GM19438 (cell line): ENCODE data around the gene SLC51B.
"Not testable (repeated sequence)": the region's sequence is repeated elsewhere in the genome, so short reads cannot be mapped to it uniquely, and the experiment has no call there.

Experiments
- ATAC-seq: cut with Tn5 transposase; IDR thresholded peaks from one replicate; pipeline ENCODE4 v1.9.1; 2021; ENCODE audit warnings: low read depth; ENCODE audit not compliant: unreplicated experiment

Gene SLC51B

GRCh38 chr15:65082303-65082953 is 37.2 kb downstream of the SLC51B start:
- no peak for ATAC-seq

DNA sequence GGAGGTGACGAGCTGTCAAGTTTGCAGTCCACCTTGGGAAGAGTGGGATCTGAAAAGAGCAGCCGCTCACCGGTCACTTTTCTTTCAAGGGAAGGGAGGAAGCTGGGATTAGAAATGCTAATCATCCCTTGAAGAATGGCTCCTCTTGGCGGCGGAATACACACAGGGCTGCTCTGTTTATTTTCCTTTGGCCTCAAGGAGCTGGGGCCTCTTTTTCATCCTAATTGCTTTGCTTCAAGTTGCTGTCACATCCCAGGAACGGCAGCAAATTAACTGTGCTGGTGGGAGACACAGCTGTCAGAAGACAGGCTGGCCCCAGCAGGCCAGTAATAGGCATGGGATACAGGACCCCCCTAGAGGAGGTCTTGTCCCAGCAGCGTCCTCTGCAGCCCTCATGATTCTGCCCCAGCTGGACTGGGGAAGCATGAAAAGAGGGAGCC is 38.1 kb downstream of the SLC51B start:
- no peak for ATAC-seq

DNA sequence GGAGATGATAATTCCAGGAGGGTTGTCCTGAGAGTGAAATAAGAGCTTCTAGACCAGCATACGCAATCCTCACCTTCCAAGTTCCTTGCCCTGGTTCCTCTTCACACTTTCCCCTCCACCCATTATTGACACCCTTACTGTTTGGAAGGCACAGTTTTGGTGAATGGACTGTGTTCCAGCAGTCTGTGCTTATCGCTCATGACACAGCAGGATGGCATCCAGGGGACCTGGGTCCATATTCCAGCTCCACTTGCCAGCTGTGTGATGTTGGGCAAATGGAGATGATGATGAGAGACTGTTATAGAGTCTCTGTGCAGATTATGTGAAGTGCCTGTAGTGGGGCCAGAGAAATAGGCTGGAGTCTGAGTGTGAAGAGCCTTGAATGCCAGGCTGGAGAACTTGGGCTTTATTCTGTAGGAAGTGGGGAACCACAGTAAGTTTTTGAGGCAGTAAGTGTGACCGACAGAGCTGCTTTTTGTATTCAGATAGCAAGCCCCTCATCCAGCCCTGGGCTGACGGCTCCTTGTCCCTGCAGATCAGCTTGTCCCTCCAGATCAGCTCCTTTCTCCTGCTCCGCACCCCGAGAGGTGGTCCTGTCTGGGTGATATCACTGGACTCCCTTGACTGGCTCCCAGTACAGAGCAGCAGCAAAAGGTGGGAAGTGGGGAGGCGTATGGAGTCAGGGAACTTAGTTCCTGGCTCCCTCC is 39.5 kb downstream of the SLC51B start:
- no peak for ATAC-seq

- no peak for ATAC-seq
Observed at GRCh38 chr15:65085207-65085753, 40.1 kb downstream of the SLC51B start.

GRCh38 chr15:65085990-65086679 is 40.9 kb downstream of the SLC51B start:
- ATAC-seq, result no peak

DNA sequence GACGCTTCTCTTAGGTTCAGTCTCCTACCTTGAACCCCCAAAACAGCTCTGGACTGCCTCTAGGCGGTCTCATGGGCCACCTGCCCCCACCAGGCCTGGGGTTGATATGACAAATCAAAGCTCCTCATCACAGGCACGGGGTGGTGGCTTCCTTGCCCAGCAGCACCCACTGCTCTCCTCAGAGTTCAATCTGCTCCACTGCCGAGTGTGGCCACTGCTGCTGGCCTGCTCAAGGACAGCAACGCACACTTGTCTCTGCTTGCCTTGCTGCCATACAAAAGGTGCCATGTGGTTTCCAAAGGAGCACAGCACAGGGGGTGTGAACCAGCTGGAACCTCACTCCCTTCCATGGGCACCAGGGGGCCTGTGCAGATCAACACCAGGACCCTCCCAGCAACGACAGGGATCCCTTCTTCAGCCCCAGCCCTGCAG is 41.5 kb downstream of the SLC51B start:
- ATAC-seq, result no peak

- ATAC-seq, result no peak
Observed at GRCh38 chr15:65087411-65087810, 42.2 kb downstream of the SLC51B start.

DNA sequence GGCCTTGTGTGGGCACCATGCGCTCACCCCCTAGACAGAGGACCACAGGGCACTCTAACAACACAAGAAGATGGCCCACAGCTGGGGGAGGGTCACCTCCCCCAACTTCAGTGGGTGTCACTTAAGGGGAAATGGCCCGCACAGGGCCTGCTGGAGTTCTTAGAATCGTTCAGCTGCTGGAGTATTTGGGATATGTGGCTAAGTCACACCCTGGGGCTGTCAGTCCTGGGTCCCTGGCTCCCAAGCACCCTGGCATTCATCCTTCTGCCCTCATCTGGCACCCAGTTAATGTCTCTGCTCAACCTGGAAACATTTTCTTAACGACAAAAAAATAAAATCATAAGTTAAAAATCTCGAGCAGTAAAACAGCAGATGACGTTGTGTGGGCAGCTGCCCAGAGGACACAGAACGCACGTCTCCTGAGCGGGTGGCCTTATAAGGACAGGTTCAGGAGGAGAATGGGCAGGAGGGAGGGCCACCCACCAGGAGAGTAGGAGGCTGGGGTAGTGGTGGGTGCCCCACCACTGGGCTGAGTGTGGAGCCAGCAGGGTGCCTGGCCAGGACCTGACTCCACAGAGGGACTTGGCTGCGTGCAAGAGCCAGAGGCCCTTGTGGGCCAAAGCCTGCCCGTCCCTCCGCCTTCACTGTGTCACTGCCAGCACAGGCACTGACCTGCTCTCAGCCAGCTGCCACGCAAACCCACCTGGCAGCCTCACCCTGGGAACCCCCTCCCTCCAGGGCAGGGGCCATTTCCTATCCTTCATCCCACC is 42.9 kb downstream of the SLC51B start:
- no peak for ATAC-seq

DNA sequence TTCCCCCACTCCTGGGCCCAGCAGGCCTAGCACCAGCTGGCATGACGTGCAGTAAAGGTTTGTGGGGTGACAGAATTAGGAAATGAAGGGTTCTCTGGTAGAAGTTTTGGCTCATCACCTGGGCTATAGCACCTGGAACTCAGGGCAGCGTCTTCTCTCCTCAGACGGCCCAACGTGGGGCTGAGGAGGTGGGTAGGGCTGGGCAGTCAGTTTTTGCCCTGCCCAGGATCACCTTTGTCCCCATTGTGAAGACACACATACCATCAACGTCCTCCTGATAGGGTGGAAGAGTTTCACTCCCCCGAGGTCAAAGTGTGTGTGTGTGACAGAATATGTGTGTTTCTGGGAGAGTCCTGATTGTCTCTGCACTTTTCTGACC is 43.4 kb downstream of the SLC51B start:
- no peak for ATAC-seq

DNA sequence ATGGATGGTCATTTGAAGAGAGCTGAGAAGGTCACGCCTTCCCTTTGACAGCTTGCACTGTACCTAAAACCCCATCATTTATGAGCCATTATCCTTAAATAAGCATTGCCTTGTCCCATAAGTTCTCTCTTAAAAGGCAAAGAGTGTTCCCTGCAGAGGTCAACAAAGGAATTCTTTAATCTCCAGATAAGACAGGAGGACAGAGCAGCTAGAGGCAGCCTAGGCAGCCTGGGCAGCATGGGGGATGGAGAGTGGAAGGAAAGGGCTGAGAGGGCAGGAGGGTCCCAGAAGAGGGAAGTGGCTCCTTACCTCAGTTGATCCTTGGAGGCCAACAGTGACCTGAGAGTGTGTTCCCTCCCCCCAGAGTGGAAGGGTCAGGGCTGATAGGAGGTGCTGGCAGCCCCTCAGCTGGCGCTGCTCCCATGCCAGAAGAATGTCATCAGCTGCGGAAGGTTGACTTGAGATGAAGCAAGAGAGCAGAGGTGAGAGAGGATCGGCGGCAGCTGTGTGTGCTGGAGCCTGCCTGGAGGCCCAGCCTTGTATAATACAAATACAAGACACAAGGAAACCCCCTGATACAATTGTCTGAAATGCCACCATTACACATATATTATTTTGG is 44.1 kb downstream of the SLC51B start:
- no peak for ATAC-seq

DNA sequence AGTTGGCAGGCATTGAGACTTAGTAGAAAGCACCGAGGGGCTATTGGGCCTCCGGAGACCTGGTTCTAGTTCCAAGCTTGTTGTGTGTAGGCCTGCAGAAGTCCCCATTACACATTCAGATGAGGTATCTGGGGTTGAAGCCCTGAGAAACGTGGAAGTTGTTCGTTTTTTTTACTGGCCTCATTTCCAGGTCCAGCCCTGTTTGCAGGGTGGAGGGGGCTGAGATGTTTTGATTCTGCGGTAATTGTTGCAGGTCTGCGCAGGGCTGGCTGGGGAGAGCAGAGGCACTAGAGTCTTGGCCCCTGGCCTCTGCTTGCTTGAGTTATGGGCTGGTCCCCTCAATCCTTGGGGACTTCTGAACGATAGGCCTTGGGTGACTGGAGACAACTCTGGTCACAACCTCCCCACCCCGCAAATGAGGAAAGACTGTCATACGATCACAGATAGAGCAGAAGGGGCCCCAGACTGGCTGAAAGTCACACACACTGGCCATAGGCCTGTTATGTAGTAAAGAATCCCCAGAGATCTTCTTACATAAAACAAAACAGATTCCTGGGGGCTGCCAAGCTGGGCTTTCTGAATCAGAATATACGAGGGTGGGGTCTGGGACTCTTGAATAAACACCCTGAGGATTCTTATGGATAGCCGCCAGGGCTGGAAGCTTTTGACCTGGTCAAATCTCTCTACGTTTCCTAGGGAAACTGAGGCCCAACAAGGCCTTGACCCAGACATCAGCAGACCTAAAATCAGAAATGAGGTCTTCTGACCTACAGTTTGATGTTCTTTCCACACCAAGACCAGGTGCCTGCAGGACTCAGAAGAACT is 47.0 kb downstream of the SLC51B start:
- no peak for ATAC-seq

GRCh38 chr15:65092911-65093792 is 48.0 kb downstream of the SLC51B start:
- no peak for ATAC-seq

DNA sequence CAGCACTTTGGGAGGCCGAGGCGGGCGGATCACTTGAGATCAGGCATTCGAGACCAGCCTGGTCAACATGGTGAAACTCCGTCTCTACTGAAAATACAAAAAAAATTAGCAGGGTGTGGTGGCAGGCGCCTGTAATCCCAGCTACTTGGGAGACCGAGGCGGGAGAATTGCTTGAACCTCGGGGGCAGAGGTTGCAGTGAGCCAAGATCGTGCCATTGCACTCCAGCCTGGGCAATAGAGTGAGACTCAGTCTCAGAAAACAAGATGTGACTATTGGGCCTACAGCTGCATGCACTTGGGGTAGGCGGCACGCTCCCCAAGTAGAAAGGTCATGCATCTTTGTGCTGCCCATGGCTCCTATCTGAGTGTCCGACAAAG is 48.6 kb downstream of the SLC51B start:
- not testable (repeated sequence) for ATAC-seq

DNA sequence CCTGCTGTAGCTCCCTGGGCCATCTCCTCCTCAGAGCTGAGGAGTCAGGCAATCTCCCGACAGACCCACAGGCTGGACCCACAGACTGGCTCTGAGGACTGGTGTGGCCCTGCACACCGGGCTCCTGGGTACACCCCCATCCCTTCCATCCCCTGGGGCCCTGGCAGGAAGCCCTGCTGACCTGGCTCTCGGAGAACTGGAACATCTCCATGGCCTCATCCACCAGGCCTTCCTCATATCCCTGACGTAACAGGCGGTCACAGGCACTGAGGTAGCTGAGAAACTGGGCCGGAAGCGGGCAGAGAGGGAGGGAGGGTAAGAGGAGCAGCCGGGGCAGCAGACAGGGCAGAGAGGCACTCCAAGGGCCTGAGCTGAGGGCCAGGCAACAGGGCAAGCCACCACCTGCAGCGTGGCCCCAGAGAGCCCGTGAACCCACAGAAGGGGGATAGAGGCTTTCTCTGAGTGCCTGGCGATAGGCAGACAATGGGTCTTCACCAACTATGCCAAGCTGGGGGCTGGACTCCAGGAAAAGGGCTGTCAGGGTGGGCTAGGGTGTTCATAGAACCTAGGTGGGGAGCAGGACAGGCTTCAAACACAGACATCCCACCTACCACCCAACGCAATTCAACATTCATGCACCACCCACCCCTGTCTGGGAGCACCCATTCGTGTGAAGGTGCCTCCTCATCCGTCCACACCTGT is 49.3 kb downstream of the SLC51B start:
- no peak for ATAC-seq

- ATAC-seq, result no peak
Observed at GRCh38 chr15:65095011-65095746, 50.0 kb downstream of the SLC51B start.

DNA sequence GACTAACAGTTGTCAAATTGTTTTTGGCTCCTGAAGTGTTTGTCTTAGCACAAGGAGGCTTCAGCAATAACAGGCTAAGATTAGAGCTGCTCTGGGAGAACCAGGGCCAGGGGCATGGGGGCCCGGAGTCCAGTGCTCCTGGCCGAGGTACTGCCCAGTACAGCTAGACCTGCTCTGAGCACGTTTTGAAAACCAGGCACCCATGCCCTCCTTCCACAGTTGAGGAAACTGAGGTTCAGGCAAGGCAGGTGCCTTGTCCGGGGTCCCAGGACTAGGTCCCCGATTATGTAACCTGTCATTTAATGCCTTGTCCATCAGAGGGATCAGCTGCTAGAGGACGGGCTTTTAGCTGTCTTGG is 50.5 kb downstream of the SLC51B start:
- ATAC-seq, result no peak
